ENCODE data around the gene AMACR.

DNA sequence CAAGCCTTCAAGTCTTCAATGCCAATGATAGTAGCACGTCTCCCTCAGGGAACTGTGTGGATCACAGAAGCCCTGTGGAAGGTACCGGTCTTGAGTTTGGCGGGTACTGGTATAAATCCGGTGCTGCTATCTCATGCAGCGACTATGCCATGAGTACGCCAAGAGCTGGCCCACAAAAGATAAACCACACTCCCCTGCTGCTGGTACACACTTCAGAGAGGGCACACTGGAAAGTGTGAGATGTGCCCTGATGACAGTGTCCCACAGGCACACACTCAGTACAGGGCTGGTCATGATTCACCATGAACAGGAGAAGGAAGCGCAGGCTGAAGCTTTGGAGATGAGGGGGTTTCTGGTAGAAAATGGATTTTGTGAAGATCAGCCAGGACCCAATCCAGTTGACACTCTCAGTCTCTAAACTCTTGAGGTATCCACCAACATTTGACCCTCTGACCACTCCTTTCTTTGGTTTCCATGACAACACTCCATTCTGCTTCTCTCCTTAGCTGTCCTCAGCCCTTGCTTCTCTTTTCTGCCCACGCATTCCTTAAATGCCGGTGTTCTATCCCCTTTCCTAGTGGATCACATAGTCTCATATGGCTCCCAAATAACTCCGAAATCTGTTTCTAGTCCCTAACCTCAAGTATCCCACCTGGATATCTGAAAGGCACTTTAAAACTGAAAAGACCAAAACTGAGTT is 5.1 kb downstream of the AMACR start:
- TF ChIP-seq, protein P1, sequence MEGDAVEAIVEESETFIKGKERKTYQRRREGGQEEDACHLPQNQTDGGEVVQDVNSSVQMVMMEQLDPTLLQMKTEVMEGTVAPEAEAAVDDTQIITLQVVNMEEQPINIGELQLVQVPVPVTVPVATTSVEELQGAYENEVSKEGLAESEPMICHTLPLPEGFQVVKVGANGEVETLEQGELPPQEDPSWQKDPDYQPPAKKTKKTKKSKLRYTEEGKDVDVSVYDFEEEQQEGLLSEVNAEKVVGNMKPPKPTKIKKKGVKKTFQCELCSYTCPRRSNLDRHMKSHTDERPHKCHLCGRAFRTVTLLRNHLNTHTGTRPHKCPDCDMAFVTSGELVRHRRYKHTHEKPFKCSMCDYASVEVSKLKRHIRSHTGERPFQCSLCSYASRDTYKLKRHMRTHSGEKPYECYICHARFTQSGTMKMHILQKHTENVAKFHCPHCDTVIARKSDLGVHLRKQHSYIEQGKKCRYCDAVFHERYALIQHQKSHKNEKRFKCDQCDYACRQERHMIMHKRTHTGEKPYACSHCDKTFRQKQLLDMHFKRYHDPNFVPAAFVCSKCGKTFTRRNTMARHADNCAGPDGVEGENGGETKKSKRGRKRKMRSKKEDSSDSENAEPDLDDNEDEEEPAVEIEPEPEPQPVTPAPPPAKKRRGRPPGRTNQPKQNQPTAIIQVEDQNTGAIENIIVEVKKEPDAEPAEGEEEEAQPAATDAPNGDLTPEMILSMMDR (IDR thresholded peaks at IDR 0.05), result no peak
- no peak for TF ChIP-seq ZFX (IDR thresholded peaks at IDR 0.05; ENCODE audit: borderline replicate concordance)

Measured in 22Rv1 (cell line).